MV-4-11 (cell line): ENCODE results near the gene CTRL.
"Not testable (repeated sequence)": the region's sequence is repeated elsewhere in the genome, so short reads cannot be mapped to it uniquely, and the experiment has no call there.

Experiments used
- DNase-seq: peaks from one replicate; lab custom pipeline; 2025; lab: John Stamatoyannopoulos, UW

CTRL gene

GRCh38 chr16:67924140-67924906 lies 7.3 kb downstream of the CTRL start:
- no peak for DNase-seq

- DNase-seq = no peak
Measured at GRCh38 chr16:67923414-67924116, 8.1 kb downstream of the CTRL start.

- no peak for DNase-seq
Measured at GRCh38 chr16:67922740-67923139, 8.9 kb downstream of the CTRL start.

- no peak for DNase-seq
Measured at GRCh38 chr16:67922221-67922620, 9.4 kb downstream of the CTRL start.

- DNase-seq = no peak
Measured at GRCh38 chr16:67919622-67920221, 11.9 kb downstream of the CTRL start.

- DNase-seq = peak; percentile 43
Measured at GRCh38 chr16:67917852-67918236, 13.8 kb downstream of the CTRL start.

- DNase-seq = no peak
Measured at GRCh38 chr16:67917140-67917851, 14.4 kb downstream of the CTRL start.

- DNase-seq = no peak
Measured at GRCh38 chr16:67915831-67916723, 15.6 kb downstream of the CTRL start.

GRCh38 chr16:67915496-67915769 lies 16.2 kb downstream of the CTRL start:
- DNase-seq = not testable (repeated sequence)

- no peak for DNase-seq
Measured at GRCh38 chr16:67914758-67915495, 16.7 kb downstream of the CTRL start.

GRCh38 chr16:67910158-67910557 lies 21.5 kb downstream of the CTRL start:
- DNase-seq = no peak

- DNase-seq = no peak
Measured at GRCh38 chr16:67909056-67909742, 22.5 kb downstream of the CTRL start.

GRCh38 chr16:67907397-67908180 lies 24.1 kb downstream of the CTRL start:
- no peak for DNase-seq

GRCh38 chr16:67902831-67903230 lies 28.8 kb downstream of the CTRL start:
- DNase-seq = no peak

GRCh38 chr16:67901734-67902133 lies 29.9 kb downstream of the CTRL start:
- DNase-seq = no peak

GRCh38 chr16:67897231-67897630 lies 34.4 kb downstream of the CTRL start:
- no peak for DNase-seq

GRCh38 chr16:67893743-67894399 lies 37.8 kb downstream of the CTRL start:
- DNase-seq = no peak

- peak; percentile 94 for DNase-seq
Measured at GRCh38 chr16:67892899-67893742, 38.5 kb downstream of the CTRL start, which contains the start of gene PSKH1. PSKH1 (plus strand) TSS chr16:67893254; CDS start chr16:67908750, 15,496 bp downstream.
